ENCODE results near the gene ADAMTSL1.
A peak's percentile ranks its signal among the peaks of the same experiment; 100 is the strongest.

The ADAMTSL1 gene

DNA sequence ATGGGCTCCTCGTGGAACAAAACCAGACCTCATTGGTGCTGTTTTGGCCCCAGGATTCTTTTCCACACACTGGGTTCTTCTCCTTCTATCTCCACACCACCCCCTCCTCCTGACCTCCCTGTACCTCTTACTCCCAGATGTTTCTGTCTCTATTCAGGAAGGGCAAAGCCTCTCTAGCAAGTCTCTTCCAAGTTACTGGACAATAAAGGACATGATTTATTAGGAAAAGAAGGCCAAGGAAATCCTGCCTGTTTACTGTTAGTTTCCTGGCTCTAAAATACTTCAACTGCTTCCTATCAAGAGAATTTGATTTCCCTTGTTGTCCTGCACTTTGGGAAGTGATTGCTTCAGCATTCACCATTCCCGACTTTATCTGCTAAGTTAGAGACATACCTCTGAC, 297.1 kb downstream of the ADAMTSL1 start:
- Histone ChIP-seq H3K36me3 (ENCODE audit: insufficient read depth, low read length) (no peaks in the 10 kb centered on the region), H3K9ac (ENCODE audit: low read length) (no peak overlapping the region)

GRCh38 chr9:18771763-18772162, 297.8 kb downstream of the ADAMTSL1 start:
- H3K4me3 ChIP-seq (ENCODE audit: low read depth in 1 of 2, low read length in 2 of 2) = no peak overlapping the region
- no peaks in the 10 kb centered on the region for H3K9me3 ChIP-seq (ENCODE audit: low read length)
- no peak overlapping the region for H3K9ac ChIP-seq (ENCODE audit: low read length)
- no peak overlapping the region for H3K27ac ChIP-seq (ENCODE audit: low read depth, low read length)
- H3K4me1 ChIP-seq (ENCODE audit: insufficient read depth, low read length) = peaks cover 30% of the 10 kb centered on the region
- no peaks in the 10 kb centered on the region for H3K36me3 ChIP-seq (ENCODE audit: insufficient read depth, low read length)
- H3K27me3 ChIP-seq (ENCODE audit: control insufficient read depth in 1 of 2, insufficient read depth in 2 of 2, low read length in 2 of 2) = no peaks in the 10 kb centered on the region

More for the DNA sequence above, 297.1 kb downstream of the ADAMTSL1 start:
- Histone ChIP-seq H3K27ac (ENCODE audit: low read depth, low read length) (no peak overlapping the region), H3K4me1 (ENCODE audit: insufficient read depth, low read length) (peaks cover 30% of the 10 kb centered on the region), H3K4me3 (ENCODE audit: low read depth in 1 of 2, low read length in 2 of 2) (no peak overlapping the region), H3K27me3 (ENCODE audit: control insufficient read depth in 1 of 2, insufficient read depth in 2 of 2, low read length in 2 of 2) (no peaks in the 10 kb centered on the region), H3K9me3 (ENCODE audit: low read length) (no peaks in the 10 kb centered on the region)

DNA sequence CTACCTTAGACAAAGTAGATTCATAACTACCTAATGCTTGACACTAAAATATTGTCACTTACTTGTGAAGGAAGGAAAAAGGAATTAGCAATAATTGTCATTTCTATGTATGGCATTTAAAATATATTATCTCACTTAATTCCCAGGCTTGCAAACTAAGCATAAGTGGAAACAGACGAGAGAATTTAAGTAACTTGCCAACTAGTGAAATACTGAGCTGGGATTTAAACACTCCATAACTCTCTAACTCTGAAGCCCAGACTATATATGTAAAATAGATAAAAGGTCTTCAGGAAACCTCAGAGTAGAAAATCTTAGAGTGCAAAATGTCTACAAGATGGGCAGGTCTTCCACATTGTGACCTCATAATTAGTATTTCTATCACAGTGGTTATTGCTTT, 301.3 kb downstream of the ADAMTSL1 start:
- Histone ChIP-seq H3K27me3 (ENCODE audit: control insufficient read depth in 1 of 2, insufficient read depth in 2 of 2, low read length in 2 of 2) (no peaks in the 10 kb centered on the region), H3K9ac (ENCODE audit: low read length) (no peak overlapping the region), H3K4me1 (ENCODE audit: insufficient read depth, low read length) (peaks cover 17% of the 10 kb centered on the region), H3K36me3 (ENCODE audit: insufficient read depth, low read length) (no peaks in the 10 kb centered on the region), H3K4me3 (ENCODE audit: low read depth in 1 of 2, low read length in 2 of 2) (no peak overlapping the region), H3K27ac (ENCODE audit: low read depth, low read length) (no peak overlapping the region), H3K9me3 (ENCODE audit: low read length) (no peaks in the 10 kb centered on the region)

GRCh38 chr9:18775930-18776329, 302.0 kb downstream of the ADAMTSL1 start:
- Histone ChIP-seq H3K27ac (ENCODE audit: low read depth, low read length) (no peak overlapping the region), H3K27me3 (ENCODE audit: control insufficient read depth in 1 of 2, insufficient read depth in 2 of 2, low read length in 2 of 2) (no peaks in the 10 kb centered on the region), H3K9me3 (ENCODE audit: low read length) (no peaks in the 10 kb centered on the region), H3K4me1 (ENCODE audit: insufficient read depth, low read length) (peaks cover 11% of the 10 kb centered on the region), H3K4me3 (ENCODE audit: low read depth in 1 of 2, low read length in 2 of 2) (no peak overlapping the region), H3K36me3 (ENCODE audit: insufficient read depth, low read length) (no peaks in the 10 kb centered on the region), H3K9ac (ENCODE audit: low read length) (no peak overlapping the region)

- H3K27ac ChIP-seq (ENCODE audit: low read depth, low read length) = no peak overlapping the region
- no peak overlapping the region for H3K9ac ChIP-seq (ENCODE audit: low read length)
- no peaks in the 10 kb centered on the region for H3K4me1 ChIP-seq (ENCODE audit: insufficient read depth, low read length)
- no peaks in the 10 kb centered on the region for H3K9me3 ChIP-seq (ENCODE audit: low read length)
- H3K27me3 ChIP-seq (ENCODE audit: control insufficient read depth in 1 of 2, insufficient read depth in 2 of 2, low read length in 2 of 2) = no peaks in the 10 kb centered on the region
- no peak overlapping the region for H3K4me3 ChIP-seq (ENCODE audit: low read depth in 1 of 2, low read length in 2 of 2)
- no peaks in the 10 kb centered on the region for H3K36me3 ChIP-seq (ENCODE audit: insufficient read depth, low read length)
Observed at GRCh38 chr9:18776836-18777820, 303.2 kb downstream of the ADAMTSL1 start.

DNA sequence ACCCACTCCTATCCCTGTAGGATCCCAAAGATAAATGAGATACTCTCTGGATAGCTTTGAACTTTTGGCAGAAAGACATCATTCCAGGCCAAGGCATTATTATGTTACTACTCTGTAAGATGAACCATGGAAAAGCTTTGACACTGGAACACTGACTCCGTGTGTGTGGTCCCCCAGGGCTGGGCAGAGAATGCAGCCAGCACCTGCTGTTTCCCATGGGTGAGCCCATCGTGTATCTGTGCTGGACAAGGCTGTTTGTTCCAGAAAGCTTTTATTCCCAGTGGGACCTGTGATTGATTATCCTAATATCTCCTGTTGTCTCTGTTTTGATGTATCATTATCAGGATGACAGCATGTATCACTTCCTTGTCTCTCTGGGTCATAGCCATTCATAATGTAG, 304.2 kb downstream of the ADAMTSL1 start:
- Histone ChIP-seq H3K9me3 (ENCODE audit: low read length) (no peaks in the 10 kb centered on the region), H3K27ac (ENCODE audit: low read depth, low read length) (no peak overlapping the region), H3K4me1 (ENCODE audit: insufficient read depth, low read length) (no peaks in the 10 kb centered on the region), H3K27me3 (ENCODE audit: control insufficient read depth in 1 of 2, insufficient read depth in 2 of 2, low read length in 2 of 2) (no peaks in the 10 kb centered on the region), H3K9ac (ENCODE audit: low read length) (no peak overlapping the region), H3K36me3 (ENCODE audit: insufficient read depth, low read length) (no peaks in the 10 kb centered on the region), H3K4me3 (ENCODE audit: low read depth in 1 of 2, low read length in 2 of 2) (no peak overlapping the region)

DNA sequence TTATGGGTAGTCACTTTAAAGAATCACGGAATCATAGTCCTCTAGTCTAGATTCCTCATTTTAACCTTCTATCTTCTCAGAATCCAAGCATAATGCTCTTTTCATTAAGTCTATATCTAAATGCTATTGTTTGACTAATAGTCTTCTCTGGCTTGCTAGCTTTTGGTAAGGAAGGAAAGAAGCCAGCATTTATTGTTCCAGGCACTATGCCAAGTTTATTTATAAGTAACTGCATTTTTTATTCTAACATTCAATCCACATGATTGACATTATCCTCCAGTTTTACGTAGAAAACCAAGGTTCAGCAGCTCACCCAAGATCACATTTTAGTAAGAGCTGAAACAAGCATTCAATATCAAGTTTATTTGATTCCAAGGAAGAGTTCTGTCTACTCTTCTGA, 304.9 kb downstream of the ADAMTSL1 start:
- H3K9me3 ChIP-seq (ENCODE audit: low read length) = no peaks in the 10 kb centered on the region
- no peaks in the 10 kb centered on the region for H3K27me3 ChIP-seq (ENCODE audit: control insufficient read depth in 1 of 2, insufficient read depth in 2 of 2, low read length in 2 of 2)
- no peak overlapping the region for H3K27ac ChIP-seq (ENCODE audit: low read depth, low read length)
- H3K36me3 ChIP-seq (ENCODE audit: insufficient read depth, low read length) = no peaks in the 10 kb centered on the region
- H3K9ac ChIP-seq (ENCODE audit: low read length) = no peak overlapping the region
- H3K4me1 ChIP-seq (ENCODE audit: insufficient read depth, low read length) = no peaks in the 10 kb centered on the region
- H3K4me3 ChIP-seq (ENCODE audit: low read depth in 1 of 2, low read length in 2 of 2) = no peak overlapping the region

GRCh38 chr9:18783909-18784308, 310.0 kb downstream of the ADAMTSL1 start:
- Histone ChIP-seq H3K27me3 (ENCODE audit: control insufficient read depth in 1 of 2, insufficient read depth in 2 of 2, low read length in 2 of 2) (no peaks in the 10 kb centered on the region), H3K4me3 (ENCODE audit: low read depth in 1 of 2, low read length in 2 of 2) (no peak overlapping the region), H3K4me1 (ENCODE audit: insufficient read depth, low read length) (peaks cover 19% of the 10 kb centered on the region), H3K9me3 (ENCODE audit: low read length) (no peaks in the 10 kb centered on the region), H3K9ac (ENCODE audit: low read length) (no peak overlapping the region), H3K27ac (ENCODE audit: low read depth, low read length) (no peak overlapping the region), H3K36me3 (ENCODE audit: insufficient read depth, low read length) (no peaks in the 10 kb centered on the region)

DNA sequence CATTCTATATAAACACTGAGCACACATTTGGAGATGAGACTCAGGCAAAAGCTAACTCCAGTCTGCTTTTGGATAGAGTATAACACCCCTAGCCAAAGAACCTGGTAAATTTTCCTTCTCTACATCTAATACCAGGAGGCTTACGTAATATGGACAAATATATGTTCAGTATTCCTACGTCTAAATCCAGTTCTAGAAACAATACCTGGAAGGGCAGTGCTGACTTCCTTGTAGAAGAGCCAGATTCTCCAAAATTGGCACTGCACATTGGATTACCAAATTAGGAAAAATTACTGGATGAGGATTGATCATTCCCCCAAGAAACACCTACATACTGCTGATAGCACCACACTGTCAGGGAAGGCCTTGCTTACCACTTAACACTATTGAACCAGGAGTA, 311.7 kb downstream of the ADAMTSL1 start:
- H3K9me3 ChIP-seq (ENCODE audit: low read length) = no peaks in the 10 kb centered on the region
- no peak overlapping the region for H3K27ac ChIP-seq (ENCODE audit: low read depth, low read length)

DNA sequence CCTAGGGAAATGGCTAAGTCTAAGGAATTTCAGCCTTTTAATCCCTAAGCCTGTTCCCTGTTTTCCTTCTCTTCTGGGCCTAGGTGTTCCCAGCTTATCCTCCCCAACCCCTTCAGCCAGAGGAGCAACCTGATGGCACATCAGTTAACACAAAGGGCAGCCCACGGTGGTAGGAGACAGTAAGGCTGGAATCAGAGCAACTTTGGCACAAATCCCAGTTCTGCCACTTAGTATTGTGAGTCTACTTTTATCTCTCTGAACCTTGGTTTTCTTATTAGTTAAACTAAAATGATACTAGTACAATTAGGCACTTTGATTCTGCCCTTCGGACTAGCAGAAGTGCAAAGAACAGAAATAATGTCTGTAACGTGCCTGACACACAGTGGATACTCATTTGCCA, 312.2 kb downstream of the ADAMTSL1 start:
- H3K27me3 ChIP-seq (ENCODE audit: control insufficient read depth in 1 of 2, insufficient read depth in 2 of 2, low read length in 2 of 2) = no peaks in the 10 kb centered on the region
- peaks cover 19% of the 10 kb centered on the region for H3K4me1 ChIP-seq (ENCODE audit: insufficient read depth, low read length)
- no peak overlapping the region for H3K9ac ChIP-seq (ENCODE audit: low read length)
- no peak overlapping the region for H3K27ac ChIP-seq (ENCODE audit: low read depth, low read length)
- no peaks in the 10 kb centered on the region for H3K36me3 ChIP-seq (ENCODE audit: insufficient read depth, low read length)
- no peak overlapping the region for H3K4me3 ChIP-seq (ENCODE audit: low read depth in 1 of 2, low read length in 2 of 2)
- H3K9me3 ChIP-seq (ENCODE audit: low read length) = no peaks in the 10 kb centered on the region

More for the DNA sequence above, 311.7 kb downstream of the ADAMTSL1 start:
- H3K9ac ChIP-seq (ENCODE audit: low read length) = no peak overlapping the region
- no peaks in the 10 kb centered on the region for H3K36me3 ChIP-seq (ENCODE audit: insufficient read depth, low read length)
- H3K4me1 ChIP-seq (ENCODE audit: insufficient read depth, low read length) = peaks cover 19% of the 10 kb centered on the region
- no peaks in the 10 kb centered on the region for H3K27me3 ChIP-seq (ENCODE audit: control insufficient read depth in 1 of 2, insufficient read depth in 2 of 2, low read length in 2 of 2)
- no peak overlapping the region for H3K4me3 ChIP-seq (ENCODE audit: low read depth in 1 of 2, low read length in 2 of 2)

DNA sequence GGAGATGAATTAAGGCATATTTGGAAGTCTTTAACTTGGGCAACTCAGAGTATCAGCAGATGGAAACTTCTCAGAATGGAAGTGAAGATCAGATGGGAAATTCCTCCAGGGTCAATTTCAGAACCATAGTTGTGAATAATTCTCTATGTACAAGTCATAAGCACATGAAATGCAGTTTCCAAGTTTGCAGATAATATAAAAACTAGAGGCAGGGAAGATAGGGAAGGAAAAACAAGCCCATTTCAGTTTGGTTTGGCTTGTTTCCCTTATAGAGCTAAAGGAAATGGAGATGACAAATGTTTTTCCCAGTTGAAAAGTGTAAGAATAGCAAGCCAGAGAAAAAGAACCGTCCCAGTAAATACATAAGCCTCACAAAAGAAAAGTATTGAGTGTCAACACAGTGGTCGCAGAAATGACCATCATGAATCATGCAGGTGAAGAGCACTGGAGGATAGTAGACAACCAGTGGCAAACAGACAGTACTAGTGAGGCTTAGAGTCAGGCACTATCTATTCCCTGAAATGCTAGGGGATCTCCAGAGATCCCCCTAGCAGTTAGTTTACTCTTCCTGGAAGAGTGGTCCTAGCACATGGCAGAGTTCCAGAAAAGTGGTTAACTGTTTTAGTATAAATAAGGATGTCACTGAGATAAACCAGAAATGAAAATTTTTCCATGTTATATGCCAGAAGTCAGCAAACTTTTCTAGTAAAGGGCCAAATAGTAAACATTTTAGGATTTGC, 313.1 kb downstream of the ADAMTSL1 start:
- Histone ChIP-seq H3K9me3 (ENCODE audit: low read length) (no peaks in the 10 kb centered on the region), H3K27ac (ENCODE audit: low read depth, low read length) (peak overlapping the region; percentile 25), H3K9ac (ENCODE audit: low read length) (no peak overlapping the region), H3K4me1 (ENCODE audit: insufficient read depth, low read length) (peaks cover 19% of the 10 kb centered on the region), H3K27me3 (ENCODE audit: control insufficient read depth in 1 of 2, insufficient read depth in 2 of 2, low read length in 2 of 2) (no peaks in the 10 kb centered on the region), H3K36me3 (ENCODE audit: insufficient read depth, low read length) (no peaks in the 10 kb centered on the region), H3K4me3 (ENCODE audit: low read depth in 1 of 2, low read length in 2 of 2) (no peak overlapping the region)
